ENCODE measurements around the gene MSRB2. TPM values are rescaled to one million over a fixed set of nuclear protein-coding genes. Genes with fewer than 3 reads are reported as not detected.
"Not testable (repeated sequence)": the region's sequence is repeated elsewhere in the genome, so short reads cannot be mapped to it uniquely, and the experiment has no call there.

Gene MSRB2
- total and polyA plus RNA-seq, 2 donors (not counting 1 experiment from before 2014, with no cell fraction given): 19.0 to 33.0 TPM

DNA sequence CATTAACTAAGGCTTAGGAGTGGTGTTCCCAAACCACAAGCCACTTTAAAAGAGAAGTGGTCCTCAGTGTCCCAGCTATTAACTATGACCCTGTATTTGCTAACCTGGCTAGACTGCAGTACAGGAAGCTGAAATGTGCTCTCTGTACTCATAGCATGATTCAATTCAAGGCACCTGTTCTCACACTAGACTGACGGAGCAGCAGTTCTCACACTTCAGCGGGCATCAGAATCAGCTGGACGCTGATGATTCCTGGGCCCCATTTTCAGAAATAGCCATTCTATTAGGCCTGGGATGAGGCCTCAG lies 24.5 kb upstream of the MSRB2 start:
- Histone ChIP-seq H3K4me3 (replicated peaks in 1 of 4; ENCODE audit: control extremely low read depth in 1 of 4, insufficient read depth in 1 of 4, low read depth in 3 of 4, low read length in 4 of 4) (no peak overlapping the region), H3K79me2 (ENCODE audit: control insufficient read depth, insufficient read depth, low read length) (no peaks in the 10 kb centered on the region), H3K36me3 (ENCODE audit: control insufficient read depth, insufficient read depth, low read length) (no peaks in the 10 kb centered on the region), H2AFZ (ENCODE audit: low read length) (no peak overlapping the region), H3K4me2 (ENCODE audit: extremely low read depth, insufficient read depth, low read length) (no peak overlapping the region), H3K27ac (ENCODE audit: insufficient read depth, low read length) (no peak overlapping the region), H3K9me3 (ENCODE audit: control insufficient read depth, insufficient read depth, low read depth, low read length) (no peaks in the 10 kb centered on the region), H3K9ac (ENCODE audit: insufficient read depth, low read length) (no peak overlapping the region), H3K27me3 (ENCODE audit: control insufficient read depth, insufficient read depth, low read length) (no peaks in the 10 kb centered on the region), H4K20me1 (ENCODE audit: control insufficient read depth, extremely low read depth, insufficient read depth, low read length) (no peaks in the 10 kb centered on the region), H3K4me1 (ENCODE audit: control insufficient read depth, extremely low read depth, insufficient read depth, low read length) (no peaks in the 10 kb centered on the region)
- DNase-seq (ENCODE audit: low read depth in 2 of 2): no peak
- TF ChIP-seq, protein P1, sequence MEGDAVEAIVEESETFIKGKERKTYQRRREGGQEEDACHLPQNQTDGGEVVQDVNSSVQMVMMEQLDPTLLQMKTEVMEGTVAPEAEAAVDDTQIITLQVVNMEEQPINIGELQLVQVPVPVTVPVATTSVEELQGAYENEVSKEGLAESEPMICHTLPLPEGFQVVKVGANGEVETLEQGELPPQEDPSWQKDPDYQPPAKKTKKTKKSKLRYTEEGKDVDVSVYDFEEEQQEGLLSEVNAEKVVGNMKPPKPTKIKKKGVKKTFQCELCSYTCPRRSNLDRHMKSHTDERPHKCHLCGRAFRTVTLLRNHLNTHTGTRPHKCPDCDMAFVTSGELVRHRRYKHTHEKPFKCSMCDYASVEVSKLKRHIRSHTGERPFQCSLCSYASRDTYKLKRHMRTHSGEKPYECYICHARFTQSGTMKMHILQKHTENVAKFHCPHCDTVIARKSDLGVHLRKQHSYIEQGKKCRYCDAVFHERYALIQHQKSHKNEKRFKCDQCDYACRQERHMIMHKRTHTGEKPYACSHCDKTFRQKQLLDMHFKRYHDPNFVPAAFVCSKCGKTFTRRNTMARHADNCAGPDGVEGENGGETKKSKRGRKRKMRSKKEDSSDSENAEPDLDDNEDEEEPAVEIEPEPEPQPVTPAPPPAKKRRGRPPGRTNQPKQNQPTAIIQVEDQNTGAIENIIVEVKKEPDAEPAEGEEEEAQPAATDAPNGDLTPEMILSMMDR (conservative IDR thresholded peaks at IDR 0.05 in 1 of 2, IDR thresholded peaks at IDR 0.05 in 1 of 2; ENCODE audit: low read depth in 1 of 2, low read length in 2 of 2): no peak
- TF ChIP-seq EZH2 (IDR thresholded peaks at IDR 0.05; ENCODE audit: low read length, missing control alignments): no peak

DNA sequence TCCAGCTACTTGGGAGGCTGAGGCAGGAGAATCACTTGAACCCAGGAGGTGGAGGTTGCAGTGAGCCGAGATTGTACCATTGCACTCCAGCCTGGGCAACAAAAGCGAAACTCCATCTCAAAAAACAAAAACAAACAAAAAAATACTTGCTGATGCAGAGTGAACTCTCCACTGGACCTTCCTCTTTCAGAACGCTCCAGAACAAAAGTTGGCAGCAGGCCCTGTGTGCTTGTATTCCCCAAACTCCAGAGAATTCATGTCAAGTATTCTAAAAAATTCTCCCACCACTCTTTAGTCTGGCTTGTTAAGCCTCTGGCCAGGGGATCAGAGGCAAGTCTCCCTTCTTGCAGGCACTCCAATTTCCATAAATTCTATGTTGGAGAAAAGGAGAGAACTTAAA lies 22.8 kb upstream of the MSRB2 start:
- not testable (repeated sequence) for H3K27ac ChIP-seq (ENCODE audit: insufficient read depth, low read length); H3K4me2 ChIP-seq (ENCODE audit: extremely low read depth, insufficient read depth, low read length); H3K9ac ChIP-seq (ENCODE audit: insufficient read depth, low read length); H3K36me3 ChIP-seq (ENCODE audit: control insufficient read depth, insufficient read depth, low read length); H3K4me1 ChIP-seq (ENCODE audit: control insufficient read depth, extremely low read depth, insufficient read depth, low read length); H3K9me3 ChIP-seq (ENCODE audit: control insufficient read depth, insufficient read depth, low read depth, low read length); H3K79me2 ChIP-seq (ENCODE audit: control insufficient read depth, insufficient read depth, low read length); H3K4me3 ChIP-seq (replicated peaks in 1 of 4; ENCODE audit: control extremely low read depth in 1 of 4, insufficient read depth in 1 of 4, low read depth in 3 of 4, low read length in 4 of 4); H2AFZ ChIP-seq (ENCODE audit: low read length); DNase-seq (ENCODE audit: low read depth in 2 of 2); H3K27me3 ChIP-seq (ENCODE audit: control insufficient read depth, insufficient read depth, low read length); H4K20me1 ChIP-seq (ENCODE audit: control insufficient read depth, extremely low read depth, insufficient read depth, low read length)

DNA sequence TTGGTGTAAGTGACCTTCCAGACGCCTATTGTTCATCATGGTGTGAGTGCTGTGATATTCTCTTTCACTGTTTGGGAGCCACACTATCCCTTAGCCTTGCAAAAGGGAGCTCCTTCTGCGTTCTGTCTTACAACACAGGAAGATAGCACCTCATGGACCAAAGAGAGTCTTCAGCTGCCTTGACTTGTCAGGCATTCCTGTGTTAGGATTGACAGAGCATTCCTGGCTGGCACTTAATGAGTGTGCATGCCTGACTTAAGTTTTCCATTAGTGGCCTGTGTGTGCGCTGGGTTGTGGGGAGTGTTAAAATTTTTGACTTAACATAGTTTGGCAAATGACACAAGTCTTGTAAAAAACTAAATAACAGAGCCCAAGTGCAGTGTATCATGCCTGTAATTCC lies 21.9 kb upstream of the MSRB2 start:
- no peak for DNase-seq (ENCODE audit: low read depth in 2 of 2)
- no peaks in the 10 kb centered on the region for H3K27me3 ChIP-seq (ENCODE audit: control insufficient read depth, insufficient read depth, low read length)
- no peaks in the 10 kb centered on the region for H3K79me2 ChIP-seq (ENCODE audit: control insufficient read depth, insufficient read depth, low read length)
- no peak overlapping the region for H3K4me3 ChIP-seq (replicated peaks in 1 of 4; ENCODE audit: control extremely low read depth in 1 of 4, insufficient read depth in 1 of 4, low read depth in 3 of 4, low read length in 4 of 4)
- H3K9ac ChIP-seq (ENCODE audit: insufficient read depth, low read length): no peak overlapping the region
- H4K20me1 ChIP-seq (ENCODE audit: control insufficient read depth, extremely low read depth, insufficient read depth, low read length): no peaks in the 10 kb centered on the region
- no peaks in the 10 kb centered on the region for H3K4me1 ChIP-seq (ENCODE audit: control insufficient read depth, extremely low read depth, insufficient read depth, low read length)
- TF ChIP-seq EZH2 (IDR thresholded peaks at IDR 0.05; ENCODE audit: low read length, missing control alignments): no peak
- TF ChIP-seq, protein P1 (conservative IDR thresholded peaks at IDR 0.05 in 1 of 2, IDR thresholded peaks at IDR 0.05 in 1 of 2; ENCODE audit: low read depth in 1 of 2, low read length in 2 of 2): no peak
- H3K36me3 ChIP-seq (ENCODE audit: control insufficient read depth, insufficient read depth, low read length): no peaks in the 10 kb centered on the region
- no peak overlapping the region for H3K4me2 ChIP-seq (ENCODE audit: extremely low read depth, insufficient read depth, low read length)
- no peak overlapping the region for H3K27ac ChIP-seq (ENCODE audit: insufficient read depth, low read length)
- H2AFZ ChIP-seq (ENCODE audit: low read length): no peak overlapping the region
- no peaks in the 10 kb centered on the region for H3K9me3 ChIP-seq (ENCODE audit: control insufficient read depth, insufficient read depth, low read depth, low read length)

DNA sequence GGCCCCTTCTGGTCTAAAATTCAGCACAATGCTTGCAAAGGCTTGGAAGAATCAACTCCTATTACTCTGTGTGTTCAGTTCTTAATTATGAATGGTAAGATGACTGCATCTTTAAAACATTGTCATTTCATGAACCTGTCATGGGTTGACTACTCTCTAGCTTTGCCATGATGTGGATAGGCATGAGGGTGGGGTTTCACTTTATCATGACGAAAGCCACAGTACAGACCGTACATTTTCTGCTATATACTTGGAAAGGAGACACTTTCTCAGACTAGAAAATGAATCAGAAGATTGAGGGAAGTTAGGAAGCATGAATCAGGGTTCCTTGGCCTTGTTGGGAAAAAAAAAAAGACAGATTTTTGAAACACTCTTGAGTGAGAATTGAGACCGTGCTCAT lies 19.7 kb upstream of the MSRB2 start:
- Histone ChIP-seq H4K20me1 (ENCODE audit: control insufficient read depth, extremely low read depth, insufficient read depth, low read length) (no peaks in the 10 kb centered on the region), H3K4me3 (replicated peaks in 1 of 4; ENCODE audit: control extremely low read depth in 1 of 4, insufficient read depth in 1 of 4, low read depth in 3 of 4, low read length in 4 of 4) (no peak overlapping the region), H3K9me3 (ENCODE audit: control insufficient read depth, insufficient read depth, low read depth, low read length) (no peaks in the 10 kb centered on the region), H2AFZ (ENCODE audit: low read length) (no peak overlapping the region), H3K4me2 (ENCODE audit: extremely low read depth, insufficient read depth, low read length) (no peak overlapping the region), H3K9ac (ENCODE audit: insufficient read depth, low read length) (no peak overlapping the region), H3K27ac (ENCODE audit: insufficient read depth, low read length) (no peak overlapping the region), H3K4me1 (ENCODE audit: control insufficient read depth, extremely low read depth, insufficient read depth, low read length) (no peaks in the 10 kb centered on the region), H3K79me2 (ENCODE audit: control insufficient read depth, insufficient read depth, low read length) (no peaks in the 10 kb centered on the region), H3K36me3 (ENCODE audit: control insufficient read depth, insufficient read depth, low read length) (no peaks in the 10 kb centered on the region), H3K27me3 (ENCODE audit: control insufficient read depth, insufficient read depth, low read length) (peaks cover 5% of the 10 kb centered on the region)
- no peak for DNase-seq (ENCODE audit: low read depth in 2 of 2)
- TF ChIP-seq EZH2 (IDR thresholded peaks at IDR 0.05; ENCODE audit: low read length, missing control alignments): no peak
- TF ChIP-seq, protein P1 (conservative IDR thresholded peaks at IDR 0.05 in 1 of 2, IDR thresholded peaks at IDR 0.05 in 1 of 2; ENCODE audit: low read depth in 1 of 2, low read length in 2 of 2): no peak

Measured in fibroblast of lung (primary cell).